OCI-LY7 (cell line): ENCODE data around the gene KLHL20. TPM values are rescaled to one million over a fixed set of nuclear protein-coding genes. Genes with fewer than 3 reads are reported as not detected.

Experiments used
- BruUV-seq: library from RNA; stranded (reverse); fragments of 400-500 nt; replicated peaks from 2 replicates; lab custom pipeline; 2021; lab: Mats Ljungman, UMichigan
- CTCF ChIA-PET: fragments of 300-600 bp; sonication (Branson Sonifier 250); formaldehyde crosslinking; loops from one replicate; lab custom pipeline; 2022; ENCODE audit warnings: antibody characterized with exemption; ENCODE audit not compliant: unreplicated experiment; lab: Charles Lee
- POLR2A ChIA-PET: fragments of 300-600 bp; sonication (Branson Sonifier 250); formaldehyde crosslinking; loops from one replicate; lab custom pipeline; 2022; ENCODE audit warnings: antibody characterized with exemption; lab: Charles Lee
- DNase-seq: peaks from one replicate; pipeline ENCODE4 v3.0.0-alpha.2; 2015; ENCODE audit warnings: low spot score
- H2AFZ ChIP-seq: fragments of 200-600 bp; sonication (generic), shearing (Covaris generic); 2 replicates; pipeline ENCODE4 v1.6.1; 2014; ENCODE audit warnings: mild to moderate bottlenecking, antibody characterized with exemption, low read length, moderate library complexity
- H3K27ac ChIP-seq: fragments of 200-600 bp; sonication (generic); 2 replicates; pipeline ENCODE4 v1.5.1; 2014; ENCODE audit warnings: mixed run types, low read depth, mild to moderate bottlenecking, moderate library complexity, low read length, inconsistent platforms; ENCODE audit not compliant: poor library complexity, severe bottlenecking
- H3K36me3 ChIP-seq: fragments of 200-600 bp; sonication (generic); 2 replicates; pipeline ENCODE4 v1.6.1; 2014; ENCODE audit warnings: mild to moderate bottlenecking, antibody characterized with exemption, low read length, moderate library complexity, mixed read lengths; ENCODE audit not compliant: insufficient read depth
- H3K4me1 ChIP-seq: fragments of 200-600 bp; sonication (generic); 2 replicates; pipeline ENCODE4 v1.5.1; 2014; ENCODE audit warnings: mild to moderate bottlenecking, low read length; ENCODE audit not compliant: insufficient read depth, poor library complexity, severe bottlenecking
- H3K4me2 ChIP-seq: fragments of 200-600 bp; sonication (generic); 2 replicates; pipeline ENCODE4 v1.6.1; 2014; ENCODE audit warnings: mild to moderate bottlenecking, low read length
- H3K4me3 ChIP-seq: fragments of 200-600 bp; sonication (generic); 2 replicates; pipeline ENCODE4 v1.5.1; 2014; ENCODE audit warnings: mild to moderate bottlenecking, low read depth, low read length; ENCODE audit not compliant: poor library complexity, severe bottlenecking
- H3K79me2 ChIP-seq: fragments of 200-600 bp; sonication (generic); 2 replicates; pipeline ENCODE4 v1.6.1; 2016; ENCODE audit warnings: low read depth, mild to moderate bottlenecking, low read length, moderate library complexity, mixed read lengths; ENCODE audit not compliant: insufficient read depth
- H3K9me2 ChIP-seq: fragments of 200-600 bp; sonication (generic); 2 replicates; pipeline ENCODE4 v1.6.1; 2016; ENCODE audit warnings: mild to moderate bottlenecking, low read length, mixed read lengths; ENCODE audit not compliant: insufficient read depth
- H3K9me3 ChIP-seq: fragments of 200-600 bp; sonication (generic); 2 replicates; pipeline ENCODE4 v1.6.1; 2014; ENCODE audit warnings: mild to moderate bottlenecking, mixed run types, low read length, mixed read lengths
- H4K20me1 ChIP-seq: fragments of 200-600 bp; sonication (generic); 2 replicates; pipeline ENCODE4 v1.6.1; 2014; ENCODE audit warnings: mild to moderate bottlenecking, antibody characterized with exemption, low read length, moderate library complexity, mixed read lengths; ENCODE audit not compliant: insufficient read depth
- EZH2phosphoT487 ChIP-seq: fragments of 200-600 bp; sonication (generic); IDR thresholded peaks from 2 replicates; pipeline ENCODE4 v1.6.1; 2018; ENCODE audit warnings: low read depth, borderline replicate concordance, mild to moderate bottlenecking, mixed run types, antibody characterized with exemption, low read length, moderate library complexity, mixed read lengths
- intact Hi-C: fragments of 100-400 bp; cut with micrococcal nuclease; formaldehyde crosslinking; loops from one replicate; pipeline ENCODE4 v1.10.0; 2022; ENCODE audit not compliant: unreplicated experiment
- total RNA-seq, 2 experiments: library from RNA; depleted of rRNA in 1 of 2; stranded (reverse); fragments of >200 nt in 1 of 2; shearing (Covaris generic) in 1 of 2; gene quantifications; 2 replicates each; pipeline ENCODE4 v1.2.3, GENCODE V29; 2014 to 2022
- TF ChIP-seq, protein P1 (sequence below): fragments of 200-600 bp; sonication (generic); conservative IDR thresholded peaks from 2 replicates; pipeline ENCODE4 v1.5.1; 2014; ENCODE audit warnings: mild to moderate bottlenecking, antibody characterized with exemption, low read length, moderate library complexity, mixed read lengths

KLHL20 gene
- total RNA-seq, 2 experiments from 2014 or later, result 17.5 to 22.6 TPM

DNA sequence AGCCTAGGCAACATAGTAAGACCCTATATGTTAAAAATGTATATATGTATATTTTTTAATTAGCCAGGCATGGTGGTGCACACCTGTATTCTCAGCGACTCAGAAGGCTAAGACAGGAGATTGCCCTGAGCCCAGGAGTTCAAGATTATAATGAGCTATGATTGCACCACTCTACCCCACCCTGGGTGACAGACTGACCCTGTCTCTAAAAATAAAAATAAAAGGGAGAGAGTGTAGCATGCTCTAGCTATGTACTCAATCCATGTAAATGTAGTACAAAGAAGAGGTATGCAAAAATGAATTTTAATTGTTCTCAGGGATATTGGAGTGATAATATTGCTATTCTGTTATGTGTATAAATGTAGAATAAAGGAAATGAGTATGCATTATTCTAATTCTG, 56.8 kb downstream of the KLHL20 start:
- Histone ChIP-seq H3K27ac (no peak overlapping the region), H3K4me3 (no peak overlapping the region), H3K36me3 (peaks cover 50% of the 10 kb centered on the region), H2AFZ (no peak overlapping the region), H4K20me1 (no peaks in the 10 kb centered on the region), H3K9me3 (no peaks in the 10 kb centered on the region), H3K4me1 (no peaks in the 10 kb centered on the region), H3K9me2 (no peaks in the 10 kb centered on the region), H3K79me2 (no peaks in the 10 kb centered on the region), H3K4me2 (no peak overlapping the region)
- no peak for TF ChIP-seq EZH2phosphoT487
- TF ChIP-seq, protein P1, sequence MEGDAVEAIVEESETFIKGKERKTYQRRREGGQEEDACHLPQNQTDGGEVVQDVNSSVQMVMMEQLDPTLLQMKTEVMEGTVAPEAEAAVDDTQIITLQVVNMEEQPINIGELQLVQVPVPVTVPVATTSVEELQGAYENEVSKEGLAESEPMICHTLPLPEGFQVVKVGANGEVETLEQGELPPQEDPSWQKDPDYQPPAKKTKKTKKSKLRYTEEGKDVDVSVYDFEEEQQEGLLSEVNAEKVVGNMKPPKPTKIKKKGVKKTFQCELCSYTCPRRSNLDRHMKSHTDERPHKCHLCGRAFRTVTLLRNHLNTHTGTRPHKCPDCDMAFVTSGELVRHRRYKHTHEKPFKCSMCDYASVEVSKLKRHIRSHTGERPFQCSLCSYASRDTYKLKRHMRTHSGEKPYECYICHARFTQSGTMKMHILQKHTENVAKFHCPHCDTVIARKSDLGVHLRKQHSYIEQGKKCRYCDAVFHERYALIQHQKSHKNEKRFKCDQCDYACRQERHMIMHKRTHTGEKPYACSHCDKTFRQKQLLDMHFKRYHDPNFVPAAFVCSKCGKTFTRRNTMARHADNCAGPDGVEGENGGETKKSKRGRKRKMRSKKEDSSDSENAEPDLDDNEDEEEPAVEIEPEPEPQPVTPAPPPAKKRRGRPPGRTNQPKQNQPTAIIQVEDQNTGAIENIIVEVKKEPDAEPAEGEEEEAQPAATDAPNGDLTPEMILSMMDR, result no peak
- CTCF ChIA-PET, result no interaction called here
- BruUV-seq, result no TSS peak
- DNase-seq, result no peak
- intact Hi-C loops, result no loop called here
- POLR2A ChIA-PET, result interaction anchor here (0.5 to 1.3 kb wide), 5 partner anchors 11 to 155 kb away, joined by 3 to 4 read pairs (median 3); no protein-coding TSS in a partner anchor

- H3K9me3 ChIP-seq, result no peaks in the 10 kb centered on the region
- no peaks in the 10 kb centered on the region for H3K4me1 ChIP-seq
- H2AFZ ChIP-seq, result no peak overlapping the region
- peaks cover 61% of the 10 kb centered on the region for H3K36me3 ChIP-seq
- H3K4me2 ChIP-seq, result no peak overlapping the region
- CTCF ChIA-PET, result no interaction called here
- no peak overlapping the region for H3K27ac ChIP-seq
- DNase-seq, result no peak
- POLR2A ChIA-PET, result no interaction called here
- no peaks in the 10 kb centered on the region for H4K20me1 ChIP-seq
- BruUV-seq, result no TSS peak
- no peaks in the 10 kb centered on the region for H3K79me2 ChIP-seq
- intact Hi-C loops, result no loop called here
- no peaks in the 10 kb centered on the region for H3K9me2 ChIP-seq
- H3K4me3 ChIP-seq, result no peak overlapping the region
- TF ChIP-seq, protein P1, result no peak
- no peak for TF ChIP-seq EZH2phosphoT487
Measured at GRCh38 chr1:173775578-173776226, 60.9 kb downstream of the KLHL20 start.

GRCh38 chr1:173779936-173780335, 65.2 kb downstream of the KLHL20 start:
- Histone ChIP-seq H3K4me1 (no peaks in the 10 kb centered on the region), H3K4me2 (no peak overlapping the region), H3K9me3 (no peaks in the 10 kb centered on the region), H3K9me2 (no peaks in the 10 kb centered on the region), H3K79me2 (no peaks in the 10 kb centered on the region), H3K4me3 (no peak overlapping the region), H4K20me1 (no peaks in the 10 kb centered on the region), H2AFZ (no peak overlapping the region), H3K36me3 (peaks cover 89% of the 10 kb centered on the region), H3K27ac (no peak overlapping the region)
- DNase-seq, result no peak
- CTCF ChIA-PET, result no interaction called here
- no peak for TF ChIP-seq EZH2phosphoT487
- TF ChIP-seq, protein P1, result no peak
- intact Hi-C loops, result no loop called here
- BruUV-seq, result no TSS peak
- POLR2A ChIA-PET, result interaction anchor here (0.8 to 1.2 kb wide), 3 partner anchors 10 to 24 kb away, joined by 3 read pairs; no protein-coding TSS in a partner anchor
